B cell (primary cell): ENCODE data around the gene VWA3A. TPM values are rescaled to one million over a fixed set of nuclear protein-coding genes. Genes with fewer than 3 reads are reported as not detected.

Experiments used
- ATAC-seq: fragments of 200-7000 bp; cut with Tn5 transposase; one replicate; pipeline ENCODE4 v1.10.0; 2021; ENCODE audit warnings: low read depth, mild to moderate bottlenecking, moderate number of reproducible peaks, moderate library complexity
- CTCF ChIA-PET: fragments of 350-600 bp; sonication (Branson Sonifier 250); formaldehyde crosslinking; loops from one replicate; lab custom pipeline; 2021; ENCODE audit warnings: antibody characterized with exemption, inconsistent platforms; lab: Charles Lee
- POLR2A ChIA-PET: fragments of 350-600 bp; sonication (Branson Sonifier 250); formaldehyde crosslinking; loops from one replicate; lab custom pipeline; 2021; ENCODE audit warnings: antibody characterized with exemption; lab: Charles Lee
- DNase-seq: peaks from one replicate; pipeline ENCODE4 v3.0.0; 2013
- H2AFZ ChIP-seq: 2 replicates; pipeline ENCODE4 v1.6.1; 2012; ENCODE audit warnings: mild to moderate bottlenecking, low read depth, low read length; ENCODE audit not compliant: insufficient read depth, poor library complexity, severe bottlenecking
- H3K27ac ChIP-seq, 2 donors: 1 replicate in 1 of 2; 2 replicates in 1 of 2; pipeline ENCODE4 v1.5.1; 2012 to 2013; ENCODE audit warnings: low read length in 2 of 2, mild to moderate bottlenecking in 2 of 2, moderate library complexity in 1 of 2
- H3K27me3 ChIP-seq, 4 experiments: fragments of 200-600 bp in 1 of 4; sonication (generic) in 1 of 4; replicated peaks in 1 of 4; 1 replicate in 2 of 4; 2 replicates in 2 of 4; pipeline versions ENCODE4 v1.6.1 to v1.7.0; 2013 to 2016; ENCODE audit warnings: low read length in 3 of 4, mild to moderate bottlenecking in 2 of 4, mixed read lengths in 1 of 4, moderate library complexity in 1 of 4; ENCODE audit not compliant: insufficient read depth in 4 of 4, control insufficient read depth in 3 of 4; ENCODE audit errors: control extremely low read depth in 1 of 4
- H3K36me3 ChIP-seq, 2 experiments: replicated peaks in 1 of 2; 1 replicate in 1 of 2; 2 replicates in 1 of 2; pipeline versions ENCODE4 v1.6.1 to v1.7.1; 2013; ENCODE audit warnings: low read length in 1 of 2; ENCODE audit not compliant: insufficient read depth in 2 of 2, control insufficient read depth in 1 of 2; ENCODE audit errors: control extremely low read depth in 1 of 2, extremely low read depth in 1 of 2
- H3K4me1 ChIP-seq, 2 donors: fragments of 200-600 bp in 1 of 2; sonication (generic) in 1 of 2; 1 replicate in 1 of 2; 2 replicates in 1 of 2; pipeline versions ENCODE4 v1.5.1 to v1.6.1; 2013 to 2017; ENCODE audit warnings: low read length in 2 of 2; ENCODE audit not compliant: control insufficient read depth in 2 of 2, insufficient read depth in 2 of 2
- H3K4me2 ChIP-seq: replicated peaks from 2 replicates; pipeline ENCODE3; 2012; ENCODE audit warnings: mild to moderate bottlenecking, low read depth, low read length; ENCODE audit not compliant: poor library complexity, severe bottlenecking
- H3K4me3 ChIP-seq, 5 experiments: fragments of 200-600 bp in 1 of 5; sonication (generic) in 1 of 5; 1 replicate in 3 of 5; 2 replicates in 2 of 5; pipeline versions ENCODE4 v1.5.1 to v1.7.0; 2011 to 2016; ENCODE audit warnings: low read length in 4 of 5, mild to moderate bottlenecking in 4 of 5, low read depth in 2 of 5, control low read depth in 1 of 5, moderate library complexity in 1 of 5; ENCODE audit not compliant: insufficient read depth in 1 of 5; ENCODE audit errors: control extremely low read depth in 1 of 5, extremely low read depth in 1 of 5
- H3K79me2 ChIP-seq: fragments of 200-600 bp; sonication (generic); one replicate; pipeline ENCODE4 v1.6.0; 2016; ENCODE audit warnings: low read length; ENCODE audit not compliant: control insufficient read depth, insufficient read depth
- H3K9ac ChIP-seq: fragments of 200-600 bp; sonication (generic); 2 replicates; pipeline ENCODE4 v1.6.1; 2017; ENCODE audit warnings: mild to moderate bottlenecking, low read length, moderate library complexity
- H3K9me3 ChIP-seq, 3 donors: one replicate each; pipeline versions ENCODE4 v1.6.1 to v1.7.1; 2013; ENCODE audit warnings: low read length in 2 of 3; ENCODE audit not compliant: control insufficient read depth in 2 of 3, insufficient read depth in 1 of 3; ENCODE audit errors: control extremely low read depth in 1 of 3
- H4K20me1 ChIP-seq: 2 replicates; pipeline ENCODE4 v1.6.0; 2012; ENCODE audit warnings: mild to moderate bottlenecking, low read length; ENCODE audit not compliant: insufficient read depth, control insufficient read depth, poor library complexity, severe bottlenecking
- H3K27ac Mint-ChIP-seq: one replicate; pipeline ENCODE4 v1.8.0; 2021; ENCODE audit warnings: mixed read lengths
- H3K27me3 Mint-ChIP-seq: one replicate; pipeline ENCODE4 v1.8.0; 2021; ENCODE audit warnings: mixed read lengths
- H3K4me1 Mint-ChIP-seq: one replicate; pipeline ENCODE4 v1.8.0; 2021; ENCODE audit warnings: mixed read lengths
- H3K4me3 Mint-ChIP-seq: one replicate; pipeline ENCODE4 v1.8.0; 2021; ENCODE audit warnings: mixed read lengths
- H3K9me3 Mint-ChIP-seq: one replicate; pipeline ENCODE4 v1.8.0; 2022; ENCODE audit warnings: mixed read lengths; ENCODE audit not compliant: insufficient read depth
- EZH2 ChIP-seq: IDR thresholded peaks from 2 replicates; pipeline ENCODE4 v1.6.1; 2012; ENCODE audit warnings: borderline replicate concordance, low read depth, mild to moderate bottlenecking, moderate library complexity, low read length; ENCODE audit not compliant: insufficient read depth, poor library complexity, severe bottlenecking
- WGBS: methylation state at CpG from one replicate; pipeline ENCODE4 v1.1.5; 2013; ENCODE audit warnings: missing lambda C conversion rate; ENCODE audit not compliant: insufficient coverage; 5-methylcytosine and 5-hydroxymethylcytosine counted together
- intact Hi-C: fragments of 100-400 bp; cut with micrococcal nuclease; formaldehyde crosslinking; loops from one replicate; pipeline ENCODE4 v1.10.0; 2022
- polyA plus RNA-seq: library from polyadenylated mRNA; depleted of rRNA; stranded (reverse); fragments of >200 nt; gene quantifications from 2 replicates; pipeline ENCODE4 v1.2.3, GENCODE V29; 2012
- total RNA-seq, 2 donors: library from RNA; stranded (reverse); fragments of 120-200 nt in 1 of 2; gene quantifications; 1 replicate in 1 of 2; 2 replicates in 1 of 2; pipeline versions ENCODE4 v1.2.3 to v1.2.4, GENCODE V29; 2013 to 2022
- TF ChIP-seq, protein P1 (sequence below): fragments of 200-600 bp; IDR thresholded peaks from one replicate; pipeline ENCODE4 v1.8.0; 2022; ENCODE audit warnings: antibody characterized with exemption, mild to moderate bottlenecking

Gene VWA3A
- total and polyA plus RNA-seq, 2 donors (not counting 1 experiment from before 2014, with no cell fraction given): 0.28 to 0.47 TPM

DNA sequence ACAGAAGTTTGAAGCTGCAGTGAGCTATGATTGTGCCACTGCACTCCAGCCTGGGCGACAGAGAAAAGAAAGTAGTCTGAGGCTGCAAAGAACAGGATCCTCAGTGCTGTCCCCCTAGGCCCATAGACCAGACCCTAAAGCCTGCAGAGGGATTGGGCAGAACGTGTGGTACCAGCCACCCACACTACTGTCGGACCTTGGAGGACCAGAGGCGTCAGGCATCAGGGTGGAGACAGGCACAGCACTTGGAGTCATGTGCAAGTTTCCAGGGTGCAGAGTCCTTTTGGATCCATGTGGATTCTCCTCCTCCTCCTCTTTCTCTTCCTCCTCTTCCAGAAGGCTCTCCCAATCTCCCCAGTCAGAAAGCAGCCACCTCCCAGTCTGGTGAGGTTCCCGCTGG is 72.1 kb downstream of the VWA3A start:
- intact Hi-C loops: no loop called here
- no peak overlapping the region for H3K9ac ChIP-seq
- TF ChIP-seq, protein P1, sequence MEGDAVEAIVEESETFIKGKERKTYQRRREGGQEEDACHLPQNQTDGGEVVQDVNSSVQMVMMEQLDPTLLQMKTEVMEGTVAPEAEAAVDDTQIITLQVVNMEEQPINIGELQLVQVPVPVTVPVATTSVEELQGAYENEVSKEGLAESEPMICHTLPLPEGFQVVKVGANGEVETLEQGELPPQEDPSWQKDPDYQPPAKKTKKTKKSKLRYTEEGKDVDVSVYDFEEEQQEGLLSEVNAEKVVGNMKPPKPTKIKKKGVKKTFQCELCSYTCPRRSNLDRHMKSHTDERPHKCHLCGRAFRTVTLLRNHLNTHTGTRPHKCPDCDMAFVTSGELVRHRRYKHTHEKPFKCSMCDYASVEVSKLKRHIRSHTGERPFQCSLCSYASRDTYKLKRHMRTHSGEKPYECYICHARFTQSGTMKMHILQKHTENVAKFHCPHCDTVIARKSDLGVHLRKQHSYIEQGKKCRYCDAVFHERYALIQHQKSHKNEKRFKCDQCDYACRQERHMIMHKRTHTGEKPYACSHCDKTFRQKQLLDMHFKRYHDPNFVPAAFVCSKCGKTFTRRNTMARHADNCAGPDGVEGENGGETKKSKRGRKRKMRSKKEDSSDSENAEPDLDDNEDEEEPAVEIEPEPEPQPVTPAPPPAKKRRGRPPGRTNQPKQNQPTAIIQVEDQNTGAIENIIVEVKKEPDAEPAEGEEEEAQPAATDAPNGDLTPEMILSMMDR: no peak
- no peak for TF ChIP-seq EZH2
- POLR2A ChIA-PET: no interaction called here
- H3K4me3 Mint-ChIP-seq: no peak overlapping the region
- H3K27me3 ChIP-seq: peaks cover 0 to 28% (median 14%) of the 10 kb centered on the region in 4 experiments
- DNase-seq (no peak), ATAC-seq (no peak)
- no peaks in the 10 kb centered on the region for H4K20me1 ChIP-seq
- no peak overlapping the region for H3K4me3 ChIP-seq
- H3K9me3 Mint-ChIP-seq: no peaks in the 10 kb centered on the region
- no peaks in the 10 kb centered on the region for H3K36me3 ChIP-seq
- H3K79me2 ChIP-seq: no peaks in the 10 kb centered on the region
- peaks cover 0 to 4% (median 0%) of the 10 kb centered on the region in 3 donors for H3K9me3 ChIP-seq
- no peak overlapping the region for H3K27ac Mint-ChIP-seq
- CTCF ChIA-PET: no interaction called here
- WGBS: 97% methylated on average over 4 of the region's 5 CpGs
- peaks cover 0 to 11% of the 10 kb centered on the region in 2 donors for H3K4me1 ChIP-seq
- H3K4me2 ChIP-seq: no peak overlapping the region
- peaks cover 5% of the 10 kb centered on the region for H3K4me1 Mint-ChIP-seq
- H2AFZ ChIP-seq: no peak overlapping the region
- H3K27ac ChIP-seq: no peak overlapping the region
- H3K27me3 Mint-ChIP-seq: peaks cover 22% of the 10 kb centered on the region

- Mint-ChIP-seq H3K4me1 (peaks cover 5% of the 10 kb centered on the region), H3K4me3 (no peak overlapping the region), H3K27me3 (peaks cover 11% of the 10 kb centered on the region), H3K9me3 (no peaks in the 10 kb centered on the region), H3K27ac (no peak overlapping the region)
- intact Hi-C loops: no loop called here
- ATAC-seq (no peak), DNase-seq (no peak)
- Histone ChIP-seq H2AFZ (no peak overlapping the region), H3K4me2 (no peak overlapping the region), H3K4me1 (peaks cover 0 to 11% of the 10 kb centered on the region in 2 donors), H4K20me1 (no peaks in the 10 kb centered on the region), H3K27me3 (peaks cover 0 to 23% (median 12%) of the 10 kb centered on the region in 4 experiments), H3K36me3 (no peaks in the 10 kb centered on the region), H3K4me3 (no peak overlapping the region), H3K9ac (no peak overlapping the region), H3K27ac (no peak overlapping the region), H3K9me3 (peaks cover 0 to 4% (median 0%) of the 10 kb centered on the region in 3 donors), H3K79me2 (no peaks in the 10 kb centered on the region)
- POLR2A ChIA-PET: no interaction called here
- TF ChIP-seq, protein P1: no peak
- no peak for TF ChIP-seq EZH2
- WGBS: 92% methylated on average over 14 of the region's 16 CpGs
- CTCF ChIA-PET: no interaction called here
Observed at GRCh38 chr16:22165508-22166285, 73.4 kb downstream of the VWA3A start.
